ENCODE measurements around the gene FAM107B. TPM values are rescaled to one million over a fixed set of nuclear protein-coding genes. Genes with fewer than 3 reads are reported as not detected.

Gene FAM107B
- total and polyA plus RNA-seq, 2 of the 8 experiments (the other 6 are each of a cell fraction or from before 2014, with no cell fraction given): 7.5 to 28.1 TPM

- Histone ChIP-seq H3K27ac (ENCODE audit: low read depth, low read length) (no peak overlapping the region), H4K20me1 (replicated peaks in 1 of 2; ENCODE audit: control insufficient read depth in 1 of 2, insufficient read depth in 2 of 2, low read length in 2 of 2) (no peaks in the 10 kb centered on the region), H3K18ac (ENCODE audit: extremely low read depth, low read length) (no peak overlapping the region), H2BK15ac (ENCODE audit: low read length) (no peak overlapping the region), H3K23me2 (ENCODE audit: low read depth, low read length) (no peaks in the 10 kb centered on the region), H2AK5ac (ENCODE audit: low read depth, low read length) (no peak overlapping the region), H3K36me3 (ENCODE audit: control insufficient read depth in 2 of 4, insufficient read depth in 4 of 4, low read length in 3 of 4) (no peaks in the 10 kb centered on the region), H3K4me1 (replicated peaks in 1 of 4; ENCODE audit: control insufficient read depth in 3 of 4, insufficient read depth in 4 of 4, low read length in 3 of 4) (no peaks in the 10 kb centered on the region), H3K14ac (ENCODE audit: insufficient read length) (no peak overlapping the region), H3K56ac (replicated peaks; ENCODE audit: insufficient read length, low read depth, low read length) (no peak overlapping the region), H2AFZ (ENCODE audit: low read length) (no peak overlapping the region), H3K4me2 (ENCODE audit: insufficient read depth in 1 of 2, low read depth in 2 of 2, low read length in 2 of 2) (no peak overlapping the region), H2BK5ac (ENCODE audit: low read depth, low read length) (no peak overlapping the region), H3K23ac (ENCODE audit: insufficient read length) (no peak overlapping the region), H2BK12ac (ENCODE audit: low read depth, low read length) (no peak overlapping the region), H3K9me3 (ENCODE audit: insufficient read depth in 2 of 2, low read depth in 1 of 2, low read length in 1 of 2) (peaks cover 0 to 5% of the 10 kb centered on the region in 2 experiments; a peak in 1 of 4 replicates), H3K9ac (replicated peaks in 1 of 4; ENCODE audit: extremely low read depth in 1 of 4, low read depth in 3 of 4, low read length in 3 of 4) (no peak overlapping the region), H3K79me1 (ENCODE audit: low read depth, low read length) (no peaks in the 10 kb centered on the region), H4K8ac (ENCODE audit: extremely low read depth, insufficient read depth, low read length) (no peak overlapping the region; the same call in 1 of the 2 replicates), H3K4me3 (ENCODE audit: extremely low read depth in 1 of 4, insufficient read depth in 2 of 4, low read depth in 3 of 4, low read length in 4 of 4) (no peak overlapping the region), H3K27me3 (replicated peaks in 1 of 4; ENCODE audit: control insufficient read depth in 3 of 4, extremely low read depth in 1 of 4, insufficient read depth in 3 of 4, low read length in 3 of 4) (no peaks in the 10 kb centered on the region), H2BK120ac (replicated peaks; ENCODE audit: low read depth, low read length) (no peak overlapping the region), H2BK20ac (ENCODE audit: low read length) (no peak overlapping the region), H4K91ac (replicated peaks; ENCODE audit: insufficient read length, low read length) (no peak overlapping the region), H4K5ac (ENCODE audit: insufficient read length, low read depth, low read length) (no peak overlapping the region), H3K79me2 (ENCODE audit: control insufficient read depth in 1 of 2, insufficient read depth in 2 of 2, low read length in 2 of 2) (no peaks in the 10 kb centered on the region), H3K4ac (replicated peaks; ENCODE audit: insufficient read length, low read depth, low read length) (no peak overlapping the region)
- WGBS, 2 experiments (ENCODE audit: extremely low coverage in 1 of 2, insufficient coverage in 1 of 2, insufficient read length in 1 of 2, insufficient replicate concordance in 2 of 2, low coverage in 1 of 2, low lambda C conversion rate in 2 of 2, missing lambda C conversion rate in 1 of 2): 90% methylated on average over 5 of the region's 5 CpGs; no CpG with 5 or more reads in 1 of the 2 experiments
- FAIRE-seq: no peak
- DNase-seq (ENCODE audit: low read depth in 1 of 2, low spot score in 2 of 2): no peak
- POLR2A ChIA-PET (ENCODE audit: partially characterized antibody): no interaction called here
- TF ChIP-seq HDAC2 (IDR thresholded peaks at IDR 0.05; ENCODE audit: borderline replicate concordance in 1 of 2, low read depth in 2 of 2, low read length in 2 of 2) (no peak), SUZ12 (IDR thresholded peaks at IDR 0.05; ENCODE audit: low read length) (no peak), SP1 (IDR thresholded peaks at IDR 0.05; ENCODE audit: low read depth, low read length) (no peak), HDAC6 (IDR thresholded peaks at IDR 0.05; ENCODE audit: low read depth, low read length) (no peak), SIN3A (conservative IDR thresholded peaks at IDR 0.05 in 1 of 2, IDR thresholded peaks at IDR 0.05 in 1 of 2; ENCODE audit: low read depth in 1 of 2, low read length in 2 of 2) (no peak), SIX5 (IDR thresholded peaks at IDR 0.05; ENCODE audit: low read depth, low read length) (no peak), FOSL1 (IDR thresholded peaks at IDR 0.05; ENCODE audit: insufficient read depth, low read depth, low read length) (no peak), SRF (IDR thresholded peaks at IDR 0.05; ENCODE audit: low read depth, low read length) (no peak), NRF1 (IDR thresholded peaks at IDR 0.05; ENCODE audit: low read depth, low read length) (no peak), SP2 (IDR thresholded peaks at IDR 0.05; ENCODE audit: low read length) (no peak), RAD21 (IDR thresholded peaks at IDR 0.05 in 1 of 2, conservative IDR thresholded peaks at IDR 0.05 in 1 of 2; ENCODE audit: low read depth in 2 of 2, low read length in 2 of 2) (no peak)
- CTCF ChIA-PET (ENCODE audit: partially characterized antibody): interaction anchor here (0.7 kb wide), 2 partner anchors 9 to 429 kb away, joined by 3 read pairs; no protein-coding TSS in a partner anchor
Observed at GRCh38 chr10:14697281-14697680, 77.4 kb downstream of the FAM107B start.

All from H1 (cell line).